ENCODE measurements around the gene RAMAC.

GRCh38 chr15:83030021-83030420 is 44.0 kb downstream of the RAMAC start:
- TF ChIP-seq RB1 (IDR thresholded peaks at IDR 0.05; ENCODE audit: borderline replicate concordance): no peak
- TF ChIP-seq ZZZ3 (IDR thresholded peaks at IDR 0.05; ENCODE audit: control insufficient read depth, insufficient read length, low read depth): no peak
- no peak for TF ChIP-seq CHD4 (IDR thresholded peaks at IDR 0.05)
- no peak for TF ChIP-seq RAD21 (IDR thresholded peaks at IDR 0.05; ENCODE audit: insufficient read depth, low read depth, low read length)
- no peak for TF ChIP-seq POLR2A (IDR thresholded peaks at IDR 0.05; ENCODE audit: low read depth, low read length)
- no peak for TF ChIP-seq SMC3 (IDR thresholded peaks at IDR 0.05; ENCODE audit: borderline replicate concordance, low read length)
